Measurements from ENCODE around the gene CTTN.

CTTN gene

GRCh38 chr11:70460111-70460510 lies 61.8 kb downstream of the CTTN start:
- TF ChIP-seq, protein P1, sequence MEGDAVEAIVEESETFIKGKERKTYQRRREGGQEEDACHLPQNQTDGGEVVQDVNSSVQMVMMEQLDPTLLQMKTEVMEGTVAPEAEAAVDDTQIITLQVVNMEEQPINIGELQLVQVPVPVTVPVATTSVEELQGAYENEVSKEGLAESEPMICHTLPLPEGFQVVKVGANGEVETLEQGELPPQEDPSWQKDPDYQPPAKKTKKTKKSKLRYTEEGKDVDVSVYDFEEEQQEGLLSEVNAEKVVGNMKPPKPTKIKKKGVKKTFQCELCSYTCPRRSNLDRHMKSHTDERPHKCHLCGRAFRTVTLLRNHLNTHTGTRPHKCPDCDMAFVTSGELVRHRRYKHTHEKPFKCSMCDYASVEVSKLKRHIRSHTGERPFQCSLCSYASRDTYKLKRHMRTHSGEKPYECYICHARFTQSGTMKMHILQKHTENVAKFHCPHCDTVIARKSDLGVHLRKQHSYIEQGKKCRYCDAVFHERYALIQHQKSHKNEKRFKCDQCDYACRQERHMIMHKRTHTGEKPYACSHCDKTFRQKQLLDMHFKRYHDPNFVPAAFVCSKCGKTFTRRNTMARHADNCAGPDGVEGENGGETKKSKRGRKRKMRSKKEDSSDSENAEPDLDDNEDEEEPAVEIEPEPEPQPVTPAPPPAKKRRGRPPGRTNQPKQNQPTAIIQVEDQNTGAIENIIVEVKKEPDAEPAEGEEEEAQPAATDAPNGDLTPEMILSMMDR (IDR thresholded peaks at IDR 0.05; ENCODE audit: low read depth, low read length): no peak
- no peak overlapping the region for H3K4me3 ChIP-seq (replicated peaks in 1 of 2; ENCODE audit: low read depth in 2 of 2, low read length in 2 of 2)
- no peak for DNase-seq (ENCODE audit: low read depth in 2 of 2)

- no peak overlapping the region for H3K4me3 ChIP-seq (replicated peaks in 1 of 2; ENCODE audit: low read depth in 2 of 2, low read length in 2 of 2)
- TF ChIP-seq, protein P1 (IDR thresholded peaks at IDR 0.05; ENCODE audit: low read depth, low read length): no peak
- no peak for DNase-seq (ENCODE audit: low read depth in 2 of 2)
These were observed 62.6 kb downstream of the CTTN start for GRCh38 chr11:70460964-70461363.

GRCh38 chr11:70462818-70463477 lies 64.6 kb downstream of the CTTN start:
- H3K4me3 ChIP-seq (replicated peaks in 1 of 2; ENCODE audit: low read depth in 2 of 2, low read length in 2 of 2): no peak overlapping the region
- no peak for DNase-seq (ENCODE audit: low read depth in 2 of 2)
- TF ChIP-seq, protein P1 (IDR thresholded peaks at IDR 0.05; ENCODE audit: low read depth, low read length): no peak

- DNase-seq (ENCODE audit: low read depth in 2 of 2): no peak
- H3K4me3 ChIP-seq (replicated peaks in 1 of 2; ENCODE audit: low read depth in 2 of 2, low read length in 2 of 2): no peak overlapping the region
- TF ChIP-seq, protein P1 (IDR thresholded peaks at IDR 0.05; ENCODE audit: low read depth, low read length): no peak
These were observed 65.3 kb downstream of the CTTN start for GRCh38 chr11:70463478-70464255.

GRCh38 chr11:70464509-70465361 lies 66.4 kb downstream of the CTTN start:
- no peak for DNase-seq (ENCODE audit: low read depth in 2 of 2)
- no peak overlapping the region for H3K4me3 ChIP-seq (replicated peaks in 1 of 2; ENCODE audit: low read depth in 2 of 2, low read length in 2 of 2)
- TF ChIP-seq, protein P1 (IDR thresholded peaks at IDR 0.05; ENCODE audit: low read depth, low read length): no peak

DNA sequence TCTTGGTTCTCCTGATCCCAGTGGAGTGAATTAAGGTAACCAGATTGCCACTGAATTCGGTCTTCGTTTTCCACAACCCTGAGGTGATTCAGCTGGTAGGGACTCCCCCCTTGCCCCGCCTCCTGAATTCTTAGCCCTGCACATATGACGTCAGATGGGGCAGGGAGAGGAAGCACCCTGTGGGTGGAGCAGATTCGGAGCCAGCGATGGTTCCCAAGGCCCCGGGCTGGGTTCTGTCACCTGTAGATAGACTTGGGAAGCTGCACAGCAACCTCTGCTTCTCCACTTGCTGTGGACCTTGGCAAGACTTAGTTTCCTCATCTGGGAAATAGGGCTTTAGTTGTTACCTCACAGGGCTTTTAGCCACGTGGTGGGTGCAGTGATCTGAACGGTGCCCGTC lies 67.8 kb downstream of the CTTN start:
- H3K4me3 ChIP-seq (replicated peaks in 1 of 2; ENCODE audit: low read depth in 2 of 2, low read length in 2 of 2): no peak overlapping the region
- TF ChIP-seq, protein P1 (IDR thresholded peaks at IDR 0.05; ENCODE audit: low read depth, low read length): no peak
- DNase-seq (ENCODE audit: low read depth in 2 of 2): peak; percentile 11 to 51

Measured in cardiac fibroblast (primary cell).